ENCODE measurements around the gene TEX19. TPM values are rescaled to one million over a fixed set of nuclear protein-coding genes. Genes with fewer than 3 reads are reported as not detected.

TEX19 gene
- total and polyA plus RNA-seq, 2 of the 4 experiments (the other 2 are of a cell fraction) = under 0.01 to 0.03 TPM

DNA sequence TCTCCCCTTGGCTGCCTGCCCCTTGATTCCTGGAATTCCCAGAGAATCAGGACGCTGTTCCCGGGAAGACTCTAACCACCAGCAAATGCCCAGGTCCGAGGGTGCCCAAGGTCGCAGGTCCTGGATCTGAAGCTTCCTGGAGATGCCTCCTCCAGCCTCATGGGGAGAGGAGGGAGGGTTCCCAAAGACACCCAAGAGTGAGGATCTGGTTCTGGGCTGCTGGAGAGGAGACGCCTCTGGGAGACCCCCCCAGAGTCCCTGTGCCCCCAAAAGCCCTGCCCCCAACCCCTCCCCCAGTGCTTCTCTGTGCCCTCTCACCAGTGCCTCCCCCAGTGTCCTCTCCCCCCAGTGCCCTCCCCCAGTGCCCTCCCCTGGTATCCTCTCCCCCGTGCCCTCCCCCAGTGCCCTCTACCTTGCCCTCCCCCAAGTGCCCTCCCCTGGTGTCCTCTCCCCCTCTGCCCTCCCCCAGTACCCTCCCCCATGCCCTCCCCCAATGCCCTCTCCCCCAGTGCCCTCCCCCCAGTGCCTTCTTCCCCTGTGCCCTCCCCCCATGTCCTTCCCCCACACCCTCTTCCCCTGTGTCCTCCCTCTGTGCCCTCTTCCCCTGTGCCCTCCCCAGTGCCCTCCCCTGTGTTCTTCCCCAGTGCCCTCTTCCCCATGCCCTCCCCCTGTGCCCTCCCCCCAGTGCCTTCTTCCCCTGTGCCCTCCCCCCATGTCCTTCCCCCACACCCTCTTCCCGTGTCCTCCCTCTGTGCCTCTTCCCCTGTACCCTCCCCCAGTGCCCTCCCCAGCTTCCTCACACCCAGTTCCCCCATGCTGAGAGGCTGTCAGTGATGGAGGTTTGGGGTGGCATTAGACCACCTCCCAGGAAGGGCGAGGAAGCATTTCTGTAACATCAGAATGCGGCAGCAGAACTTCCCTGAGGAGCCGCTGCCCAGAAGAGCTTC is 19.1 kb upstream of the TEX19 start:
- peak overlapping the region; percentile 67 for H2AK9ac ChIP-seq (replicated peaks; ENCODE audit: low read depth, low read length, poor library complexity)
- intact Hi-C loops (cut with micrococcal nuclease) (no loop called here), in situ Hi-C loops (cut with MboI; ENCODE audit: low sequenced_read_pairs) (no loop called here), dilution Hi-C loops (cut with HindIII; ENCODE audit: low sequenced_read_pairs, unreplicated experiment) (no loop called here)
- peak overlapping the region; percentile 88 for H2BK20ac ChIP-seq (ENCODE audit: low read depth, low read length)
- 0 out of 2 replicates have a peak overlapping the region, but pooled peaks have one; percentile 7 for H3K27ac ChIP-seq (ENCODE audit: insufficient read depth, low read length)
- DNase-seq = no peak
- no peaks in the 10 kb centered on the region for H3K9me3 ChIP-seq (ENCODE audit: control insufficient read depth, insufficient read depth, low read length)
- peaks cover 10% of the 10 kb centered on the region for H3K4me1 ChIP-seq (ENCODE audit: control insufficient read depth, insufficient read depth, low read length)
- H3K56ac ChIP-seq (ENCODE audit: extremely low read depth, insufficient read depth, low read length) = no peak overlapping the region
- peak overlapping the region; percentile 82; the same call in 1 of the 2 replicates for H3K14ac ChIP-seq (replicated peaks; ENCODE audit: low read depth, low read length)
- no TSS peak for BruUV-seq (replicated peaks)
- H4K91ac ChIP-seq (ENCODE audit: insufficient read depth, low read depth, low read length) = peak overlapping the region; percentile 90
- H4K8ac ChIP-seq (ENCODE audit: low read depth in 2 of 2, low read length in 2 of 2) = peak overlapping the region; percentile 51 to 91; a peak in 3 of 4 replicates
- H3K18ac ChIP-seq (ENCODE audit: low read depth, low read length) = peak overlapping the region; percentile 19; the same call in 1 of the 2 replicates
- H4K20me1 ChIP-seq (ENCODE audit: insufficient read depth, low read length) = no peaks in the 10 kb centered on the region
- no peak for ATAC-seq (ENCODE audit: low read depth)
- CTCF ChIA-PET = no interaction called here
- H3K23ac ChIP-seq (ENCODE audit: low read depth, low read length) = no peak overlapping the region
- no peaks in the 10 kb centered on the region for H3K79me1 ChIP-seq (ENCODE audit: low read depth in 1 of 2, low read length in 2 of 2)
- peaks cover 4% of the 10 kb centered on the region for H3K27me3 ChIP-seq (ENCODE audit: control insufficient read depth, insufficient read depth, low read length)
- POLR2A ChIA-PET (ENCODE audit: unreplicated experiment) = no interaction called here
- peak overlapping the region; percentile 58; the same call in 2 of the 3 replicates for H2BK15ac ChIP-seq (ENCODE audit: low read depth, low read length)
- peak overlapping the region; percentile 92 for H2BK120ac ChIP-seq (ENCODE audit: low read depth, low read length)
- no peak overlapping the region for H3K4me3 ChIP-seq (ENCODE audit: insufficient read depth, low read depth, low read length)
- peak overlapping the region; percentile 83 for H3K4ac ChIP-seq (ENCODE audit: low read depth, low read length)
- WGBS, 2 experiments (ENCODE audit: extremely low coverage in 2 of 2, insufficient read length in 1 of 2) = no CpG with 5 or more reads among the region's 10 CpGs
- peak overlapping the region; percentile 47; the same call in 1 of the 2 replicates for H4K5ac ChIP-seq (ENCODE audit: low read depth, low read length)
- H3K36me3 ChIP-seq (ENCODE audit: control insufficient read depth, insufficient read depth, low read length) = no peaks in the 10 kb centered on the region
- H2AK5ac ChIP-seq (ENCODE audit: low read depth, low read length) = peak overlapping the region; percentile 70; the same call in 1 of the 2 replicates
- H3K9ac ChIP-seq (ENCODE audit: low read depth, low read length) = no peak overlapping the region
- H3K9me1 ChIP-seq (ENCODE audit: insufficient read depth, low read length) = peaks cover 7% of the 10 kb centered on the region
- H2BK5ac ChIP-seq (ENCODE audit: low read depth, low read length, poor library complexity, severe bottlenecking) = no peak overlapping the region
- H2AFZ ChIP-seq (replicated peaks; ENCODE audit: low read length, poor library complexity) = peak overlapping the region; percentile 96
- no peak overlapping the region for H3K4me2 ChIP-seq (ENCODE audit: low read depth, low read length)
- TF ChIP-seq CHD1 (IDR thresholded peaks at IDR 0.05; ENCODE audit: low read depth, low read length) = no peak
- TF ChIP-seq, protein P1, sequence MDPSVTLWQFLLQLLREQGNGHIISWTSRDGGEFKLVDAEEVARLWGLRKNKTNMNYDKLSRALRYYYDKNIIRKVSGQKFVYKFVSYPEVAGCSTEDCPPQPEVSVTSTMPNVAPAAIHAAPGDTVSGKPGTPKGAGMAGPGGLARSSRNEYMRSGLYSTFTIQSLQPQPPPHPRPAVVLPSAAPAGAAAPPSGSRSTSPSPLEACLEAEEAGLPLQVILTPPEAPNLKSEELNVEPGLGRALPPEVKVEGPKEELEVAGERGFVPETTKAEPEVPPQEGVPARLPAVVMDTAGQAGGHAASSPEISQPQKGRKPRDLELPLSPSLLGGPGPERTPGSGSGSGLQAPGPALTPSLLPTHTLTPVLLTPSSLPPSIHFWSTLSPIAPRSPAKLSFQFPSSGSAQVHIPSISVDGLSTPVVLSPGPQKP (IDR thresholded peaks at IDR 0.05; ENCODE audit: borderline replicate concordance, low read depth, low read length) = no peak
- TF ChIP-seq POLR2A (IDR thresholded peaks at IDR 0.05; ENCODE audit: low read depth, low read length) = no peak
- TF ChIP-seq RFX5 (IDR thresholded peaks at IDR 0.05; ENCODE audit: low read depth, low read length) = no peak
- no peak for TF ChIP-seq NFE2L2 (IDR thresholded peaks at IDR 0.05; ENCODE audit: low read depth, low read length)
- TF ChIP-seq MAZ (IDR thresholded peaks at IDR 0.05; ENCODE audit: borderline replicate concordance, low read depth, low read length) = no peak
- TF ChIP-seq RCOR1 (IDR thresholded peaks at IDR 0.05; ENCODE audit: insufficient replicate concordance, low read length) = no peak
- TF ChIP-seq, protein P2, sequence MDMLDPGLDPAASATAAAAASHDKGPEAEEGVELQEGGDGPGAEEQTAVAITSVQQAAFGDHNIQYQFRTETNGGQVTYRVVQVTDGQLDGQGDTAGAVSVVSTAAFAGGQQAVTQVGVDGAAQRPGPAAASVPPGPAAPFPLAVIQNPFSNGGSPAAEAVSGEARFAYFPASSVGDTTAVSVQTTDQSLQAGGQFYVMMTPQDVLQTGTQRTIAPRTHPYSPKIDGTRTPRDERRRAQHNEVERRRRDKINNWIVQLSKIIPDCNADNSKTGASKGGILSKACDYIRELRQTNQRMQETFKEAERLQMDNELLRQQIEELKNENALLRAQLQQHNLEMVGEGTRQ (IDR thresholded peaks at IDR 0.05; ENCODE audit: low read depth, low read length) = no peak
- no peak for TF ChIP-seq MAFK (IDR thresholded peaks at IDR 0.05; ENCODE audit: low read depth, low read length)
- no peak for TF ChIP-seq SMC3 (IDR thresholded peaks at IDR 0.05; ENCODE audit: low read depth, low read length)
- TF ChIP-seq MXI1 (IDR thresholded peaks at IDR 0.05; ENCODE audit: borderline replicate concordance, low read depth, low read length) = no peak
- no peak for TF ChIP-seq FOS (IDR thresholded peaks at IDR 0.05; ENCODE audit: low read depth, low read length)
- no peak for TF ChIP-seq CEBPB (IDR thresholded peaks at IDR 0.05; ENCODE audit: low read depth, low read length)
- no peak for TF ChIP-seq CTCF (conservative IDR thresholded peaks at IDR 0.05; ENCODE audit: low read depth, low read length)

Data from IMR-90 (cell line).